Panc1 (cell line): ENCODE results near the gene OPN3. TPM values are rescaled to one million over a fixed set of nuclear protein-coding genes. Genes with fewer than 3 reads are reported as not detected.
"Not testable (repeated sequence)": the region's sequence is repeated elsewhere in the genome, so short reads cannot be mapped to it uniquely, and the experiment has no call there.

ENCODE experiments used
- ATAC-seq: fragments of 200-7000 bp; cut with Tn5 transposase; 2 replicates; pipeline ENCODE4 v1.9.1; 2020; ENCODE audit warnings: mild to moderate bottlenecking, moderate library complexity
- BruUV-seq: library from RNA; stranded (reverse); fragments of 400-500 nt; replicated peaks from 2 replicates; lab custom pipeline; 2021; lab: Mats Ljungman, UMichigan
- CTCF ChIA-PET: fragments of 300-600 bp; sonication (Branson Sonifier 250); formaldehyde crosslinking; loops from one replicate; lab custom pipeline; 2022; ENCODE audit warnings: antibody characterized with exemption; lab: Charles Lee
- POLR2A ChIA-PET: fragments of 300-600 bp; sonication (Branson Sonifier 250); formaldehyde crosslinking; loops from one replicate; lab custom pipeline; 2022; ENCODE audit warnings: antibody characterized with exemption; lab: Charles Lee
- DNase-seq: peaks from one replicate; pipeline ENCODE4 v3.0.0-alpha.2; 2010; ENCODE audit warnings: low read depth, low spot score
- H3K27ac ChIP-seq: 2 replicates; pipeline ENCODE4 v1.5.1; 2011; ENCODE audit warnings: mild to moderate bottlenecking, low read length, inconsistent platforms
- H3K27me3 ChIP-seq: fragments of 200-500 bp; sonication (Bioruptor generic); 2 replicates; pipeline ENCODE4 v1.6.0; 2014; ENCODE audit warnings: low read length, inconsistent platforms; ENCODE audit not compliant: control insufficient read depth, insufficient read depth
- H3K36me3 ChIP-seq: fragments of 200-500 bp; sonication (Bioruptor generic); 2 replicates; pipeline ENCODE4 v1.5.1; 2014; ENCODE audit warnings: inconsistent platforms, mild to moderate bottlenecking, low read length, moderate library complexity; ENCODE audit not compliant: control insufficient read depth, insufficient read depth
- H3K4me1 ChIP-seq: 2 replicates; pipeline ENCODE4 v1.5.1; 2011; ENCODE audit warnings: inconsistent platforms, mild to moderate bottlenecking, low read length, moderate library complexity; ENCODE audit not compliant: control insufficient read depth, insufficient read depth
- H3K4me3 ChIP-seq, 2 experiments: 2 replicates each; pipeline ENCODE4 v1.5.1; 2011 to 2012; ENCODE audit warnings: low read depth in 2 of 2, low read length in 2 of 2, mild to moderate bottlenecking in 2 of 2, inconsistent platforms in 1 of 2, moderate library complexity in 1 of 2
- H3K9me3 ChIP-seq: fragments of 200-500 bp; sonication (Bioruptor generic); 2 replicates; pipeline ENCODE4 v1.5.1; 2014; ENCODE audit warnings: low read depth, mild to moderate bottlenecking, inconsistent platforms, low read length, moderate library complexity; ENCODE audit not compliant: control insufficient read depth, insufficient read depth
- CTCF ChIP-seq: fragments of 450-650 bp; IDR thresholded peaks from 2 replicates; pipeline ENCODE4 v1.5.1; 2017; ENCODE audit warnings: mild to moderate bottlenecking
- POLR2AphosphoS5 ChIP-seq: IDR thresholded peaks from 2 replicates; pipeline ENCODE4 v1.6.1; 2012; ENCODE audit warnings: mild to moderate bottlenecking, low read depth, low read length, moderate library complexity
- REST ChIP-seq, 2 experiments: IDR thresholded peaks; 2 replicates each; pipeline ENCODE4 v1.6.1; 2011 to 2012; ENCODE audit warnings: low read depth in 2 of 2, control low read depth in 1 of 2, low read length in 1 of 2, mild to moderate bottlenecking in 1 of 2, moderate library complexity in 1 of 2; ENCODE audit not compliant: insufficient read depth in 1 of 2
- SIN3A ChIP-seq: IDR thresholded peaks from 2 replicates; pipeline ENCODE4 v1.6.1; 2012; ENCODE audit warnings: low read depth, mild to moderate bottlenecking, low read length, moderate library complexity, borderline replicate concordance; ENCODE audit not compliant: insufficient read depth
- TCF7L2 ChIP-seq: IDR thresholded peaks from 2 replicates; pipeline ENCODE4 v1.6.1; 2011; ENCODE audit warnings: mild to moderate bottlenecking, low read depth, low read length, inconsistent platforms
- in situ Hi-C: cut with HindIII; loops from 2 replicates; pipeline ENCODE4 v1.10.0; 2016; ENCODE audit warnings: low sequenced_read_pairs, low pct_unique_long_range_greater_than_20kb
- intact Hi-C: fragments of 100-400 bp; cut with micrococcal nuclease; formaldehyde crosslinking; loops from one replicate; pipeline ENCODE4 v1.10.0; 2022; ENCODE audit not compliant: unreplicated experiment
- total RNA-seq: library from RNA; stranded (reverse); gene quantifications from one replicate; pipeline ENCODE4 v1.2.1, GENCODE V29; 2021; ENCODE audit not compliant: unreplicated experiment

OPN3 gene
- total RNA-seq, 1 experiment from 2014 or later = 34.0 TPM

GRCh38 chr1:241660424-241660972, 20.3 kb upstream of the OPN3 start:
- Histone ChIP-seq H3K9me3 (no peaks in the 10 kb centered on the region), H3K36me3 (no peaks in the 10 kb centered on the region), H3K4me1 (no peaks in the 10 kb centered on the region), H3K4me3 (no peak overlapping the region), H3K27ac (no peak overlapping the region), H3K27me3 (no peaks in the 10 kb centered on the region)
- in situ Hi-C loops (no loop called here), intact Hi-C loops (no loop called here)
- TF ChIP-seq REST (IDR thresholded peaks at IDR 0.05; ENCODE audit: insufficient read depth in 1 of 2, low read depth in 2 of 2, low read length in 1 of 2) (no peak), SIN3A (no peak), TCF7L2 (no peak), POLR2AphosphoS5 (no peak), CTCF (no peak)
- ChIA-PET POLR2A (no interaction called here), CTCF (no interaction called here)
- DNase-seq = no peak
- no TSS peak for BruUV-seq
- no peak for ATAC-seq

GRCh38 chr1:241659016-241659415, 18.8 kb upstream of the OPN3 start:
- intact Hi-C loops, H3K4me1 ChIP-seq, in situ Hi-C loops, H3K36me3 ChIP-seq, H3K4me3 ChIP-seq, CTCF ChIA-PET, H3K27ac ChIP-seq, H3K9me3 ChIP-seq, DNase-seq, BruUV-seq, H3K27me3 ChIP-seq, ATAC-seq, POLR2A ChIA-PET: not testable (repeated sequence)

- ATAC-seq = no peak
- BruUV-seq = no TSS peak
- H3K27ac ChIP-seq = no peak overlapping the region
- CTCF ChIA-PET = no interaction called here
- in situ Hi-C loops (no loop called here), intact Hi-C loops (no loop called here)
- H3K36me3 ChIP-seq = no peaks in the 10 kb centered on the region
- POLR2A ChIA-PET = no interaction called here
- no peak overlapping the region for H3K4me3 ChIP-seq
- TF ChIP-seq POLR2AphosphoS5 = no peak
- TF ChIP-seq TCF7L2 = no peak
- TF ChIP-seq CTCF = no peak
- no peak for TF ChIP-seq SIN3A
- no peak for TF ChIP-seq REST (IDR thresholded peaks at IDR 0.05; ENCODE audit: insufficient read depth in 1 of 2, low read depth in 2 of 2, low read length in 1 of 2)
- no peaks in the 10 kb centered on the region for H3K4me1 ChIP-seq
- no peaks in the 10 kb centered on the region for H3K27me3 ChIP-seq
- DNase-seq = no peak
- H3K9me3 ChIP-seq = no peaks in the 10 kb centered on the region
These were observed 18.1 kb upstream of the OPN3 start for GRCh38 chr1:241658081-241658793.
